GM13977 (cell line): ENCODE results near the gene SH2B3.

Experiments used
- DNase-seq: peaks from one replicate; pipeline ENCODE4 v3.0.0; 2012; ENCODE audit warnings: low spot score
- in situ Hi-C: fragments of 300-500 bp; cut with MboI; formaldehyde crosslinking; loops from one replicate; pipeline ENCODE4 v1.12.0; 2022; ENCODE audit warnings: low sequenced_read_pairs, low pct_unique_long_range_greater_than_20kb, mixed read lengths, inconsistent platforms; ENCODE audit not compliant: unreplicated experiment
- TF ChIP-seq, protein P1 (sequence below): IDR thresholded peaks from 2 replicates; pipeline ENCODE4 v1.5.1; 2012; ENCODE audit warnings: mild to moderate bottlenecking, control low read depth; ENCODE audit not compliant: insufficient read depth; ENCODE audit errors: extremely low read depth, missing control alignments

SH2B3 gene

DNA sequence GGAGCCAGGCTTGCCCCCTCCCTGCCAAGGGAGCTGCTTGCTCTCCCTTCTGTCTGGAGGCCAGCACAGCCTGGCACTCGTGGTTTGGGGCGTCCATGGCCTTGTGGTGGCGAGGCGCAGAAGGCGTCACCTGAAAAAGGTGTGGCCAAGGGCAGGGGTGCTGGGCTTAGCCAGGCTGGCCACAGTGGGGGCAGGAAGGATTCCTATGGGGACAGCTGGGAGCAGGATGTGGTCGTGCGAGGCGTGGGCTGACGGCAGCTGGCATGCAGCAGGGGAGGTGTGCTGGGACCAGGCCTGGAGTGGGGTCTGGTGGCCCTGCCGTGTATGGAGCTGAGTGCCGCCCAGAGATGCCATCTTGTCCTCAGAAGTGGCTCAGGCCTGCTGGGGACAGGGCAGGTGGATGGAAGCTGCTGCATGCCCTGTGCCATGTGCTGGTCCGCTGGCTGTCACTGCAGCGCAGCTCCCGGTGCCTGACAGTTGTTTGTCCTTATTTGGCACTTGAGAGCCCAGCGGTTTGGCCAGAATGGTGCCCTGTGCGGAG is 30.0 kb downstream of the SH2B3 start:
- no peak for DNase-seq
- TF ChIP-seq, protein P1, sequence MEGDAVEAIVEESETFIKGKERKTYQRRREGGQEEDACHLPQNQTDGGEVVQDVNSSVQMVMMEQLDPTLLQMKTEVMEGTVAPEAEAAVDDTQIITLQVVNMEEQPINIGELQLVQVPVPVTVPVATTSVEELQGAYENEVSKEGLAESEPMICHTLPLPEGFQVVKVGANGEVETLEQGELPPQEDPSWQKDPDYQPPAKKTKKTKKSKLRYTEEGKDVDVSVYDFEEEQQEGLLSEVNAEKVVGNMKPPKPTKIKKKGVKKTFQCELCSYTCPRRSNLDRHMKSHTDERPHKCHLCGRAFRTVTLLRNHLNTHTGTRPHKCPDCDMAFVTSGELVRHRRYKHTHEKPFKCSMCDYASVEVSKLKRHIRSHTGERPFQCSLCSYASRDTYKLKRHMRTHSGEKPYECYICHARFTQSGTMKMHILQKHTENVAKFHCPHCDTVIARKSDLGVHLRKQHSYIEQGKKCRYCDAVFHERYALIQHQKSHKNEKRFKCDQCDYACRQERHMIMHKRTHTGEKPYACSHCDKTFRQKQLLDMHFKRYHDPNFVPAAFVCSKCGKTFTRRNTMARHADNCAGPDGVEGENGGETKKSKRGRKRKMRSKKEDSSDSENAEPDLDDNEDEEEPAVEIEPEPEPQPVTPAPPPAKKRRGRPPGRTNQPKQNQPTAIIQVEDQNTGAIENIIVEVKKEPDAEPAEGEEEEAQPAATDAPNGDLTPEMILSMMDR: no peak
- in situ Hi-C loops: no loop called here

DNA sequence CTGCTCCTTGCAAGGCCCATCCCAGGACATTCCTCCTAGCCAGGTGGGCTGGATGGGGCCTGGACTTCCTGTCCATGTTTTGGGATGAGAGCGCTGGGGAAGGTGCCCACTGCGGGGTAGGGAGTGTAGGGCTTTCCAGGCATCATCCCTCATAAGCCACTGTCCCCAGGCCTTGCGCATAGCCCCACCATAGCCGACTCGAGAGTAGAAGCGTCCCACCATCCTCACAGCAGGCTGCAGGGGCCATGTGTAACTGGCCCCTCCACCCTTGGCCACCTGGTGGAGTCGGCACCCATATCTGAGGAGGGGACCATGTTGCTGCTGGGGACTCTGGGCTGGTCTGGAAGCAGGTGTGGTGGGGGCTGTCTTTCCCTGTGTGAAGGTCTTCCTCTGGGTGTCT is 30.5 kb downstream of the SH2B3 start:
- TF ChIP-seq, protein P1: no peak
- no peak for DNase-seq
- in situ Hi-C loops: no loop called here

DNA sequence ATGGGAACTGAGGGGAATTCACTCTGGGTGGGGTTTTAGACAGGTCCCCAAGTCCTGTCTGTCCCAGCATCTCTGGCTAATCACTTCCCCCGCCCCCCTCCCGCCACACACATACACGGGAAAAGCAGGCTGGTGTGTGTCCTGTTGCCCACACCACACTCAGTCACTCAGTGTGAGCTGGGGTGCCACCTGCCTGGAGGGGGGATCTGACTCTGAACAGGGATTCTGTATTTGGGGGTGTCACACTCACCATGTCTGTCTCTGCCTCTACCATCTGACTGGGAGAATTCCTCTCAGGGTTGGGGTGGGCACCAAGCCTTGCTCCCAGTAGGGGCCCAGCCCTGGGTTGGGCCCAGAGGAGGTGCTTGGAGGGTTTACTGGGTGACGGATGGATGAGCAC is 31.1 kb downstream of the SH2B3 start:
- in situ Hi-C loops: no loop called here
- no peak for DNase-seq
- TF ChIP-seq, protein P1: no peak

DNA sequence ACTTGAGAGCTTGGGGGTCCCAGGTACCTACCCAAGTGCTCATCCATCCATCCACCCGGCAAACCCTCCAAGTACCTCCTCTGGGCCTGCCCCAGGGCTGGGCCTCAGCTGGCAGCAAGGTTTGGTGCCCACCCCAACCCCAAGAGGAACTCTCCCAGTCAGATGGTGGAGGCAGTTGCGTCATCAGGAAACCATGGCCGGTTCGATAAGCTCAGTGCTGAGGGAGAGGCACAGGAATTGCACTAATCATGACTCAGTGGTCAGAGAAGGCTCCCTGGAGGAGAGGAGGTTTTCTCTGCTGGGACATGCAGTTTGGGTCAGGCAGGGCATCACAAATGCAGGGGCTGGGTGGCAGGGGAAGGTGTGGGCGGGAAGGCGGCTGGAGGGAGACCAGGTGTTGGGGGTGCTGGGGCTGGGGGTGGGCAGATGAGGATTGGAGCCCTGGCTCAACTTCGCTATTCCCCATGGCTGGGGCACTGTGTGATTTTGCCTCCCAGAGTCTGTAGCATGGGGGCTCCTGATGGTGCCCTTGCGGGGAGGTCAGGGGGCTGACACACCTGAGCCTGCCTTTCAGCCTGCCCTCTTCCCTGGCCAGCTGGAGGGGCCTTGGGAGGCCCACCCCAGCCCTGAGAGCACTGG is 32.2 kb downstream of the SH2B3 start:
- TF ChIP-seq, protein P1: no peak
- no peak for DNase-seq
- in situ Hi-C loops: no loop called here

DNA sequence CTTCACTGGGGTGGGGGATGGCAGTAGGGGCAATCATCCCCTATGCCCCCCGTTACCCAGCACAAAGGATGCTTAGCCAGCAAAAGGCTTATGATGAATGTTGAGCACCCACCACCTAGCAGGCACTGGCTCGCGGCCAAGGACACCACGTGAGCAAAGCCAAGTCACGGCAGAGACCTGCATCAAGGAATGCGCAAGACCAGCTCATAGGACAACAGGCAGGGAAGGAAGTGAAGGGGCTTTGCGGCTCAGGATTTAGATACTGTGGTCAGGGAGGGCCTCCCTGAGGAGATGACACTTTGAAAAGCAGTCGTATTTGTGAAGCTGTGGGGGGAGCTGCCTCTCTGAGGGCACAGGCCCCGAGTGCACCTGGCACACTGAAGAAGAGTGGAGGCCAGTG is 32.8 kb downstream of the SH2B3 start:
- TF ChIP-seq, protein P1: no peak
- in situ Hi-C loops: no loop called here
- DNase-seq: no peak

DNA sequence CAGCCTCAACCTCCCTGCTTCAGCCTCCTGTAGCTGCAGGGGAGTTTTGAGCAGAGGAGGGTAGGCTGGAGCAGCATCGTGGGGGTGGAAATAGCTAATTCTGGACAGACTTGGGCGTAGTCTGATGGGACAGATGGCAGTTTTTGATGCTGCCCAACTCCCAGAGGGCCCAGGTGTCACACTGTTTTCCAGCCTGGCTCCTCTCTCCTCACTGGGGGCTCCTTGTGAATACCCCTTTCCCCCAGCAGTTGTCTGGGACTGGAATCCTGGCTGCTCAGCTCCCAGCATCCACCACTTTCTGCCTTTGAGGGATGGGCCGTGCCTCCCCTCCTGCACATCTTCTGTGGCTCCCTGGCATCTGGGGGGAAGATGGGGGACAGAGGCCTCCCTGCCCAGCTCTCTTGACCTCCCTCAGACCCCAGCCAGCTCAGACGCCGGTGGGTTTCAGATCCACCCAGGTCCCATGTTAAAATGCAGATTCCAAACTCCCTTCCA is 34.0 kb downstream of the SH2B3 start:
- TF ChIP-seq, protein P1: no peak
- in situ Hi-C loops: no loop called here
- DNase-seq: no peak
